GM12878 (cell line): ENCODE results near the gene MYOD1. TPM values are rescaled to one million over a fixed set of nuclear protein-coding genes. Genes with fewer than 3 reads are reported as not detected.

Experiments used
- ATAC-seq: fragments of 200-7000 bp; cut with Tn5 transposase; 3 replicates; pipeline ENCODE4 v1.9.1; 2020; ENCODE audit warnings: mild to moderate bottlenecking, moderate library complexity
- BruUV-seq: library from RNA; stranded (reverse); fragments of 400-500 nt; replicated peaks from 2 replicates; lab custom pipeline; 2021; lab: Mats Ljungman, UMichigan
- CTCF ChIA-PET: fragments of 300-600 bp; sonication (Branson Sonifier 250); formaldehyde crosslinking; extraction: SDS; loops from one replicate; lab custom pipeline; 2021; ENCODE audit warnings: inconsistent platforms; lab: Yijun Ruan, JAX
- POLR2A ChIA-PET: fragments of 350-600 bp; formaldehyde crosslinking; extraction: SDS; loops from one replicate; lab custom pipeline; 2021; ENCODE audit warnings: inconsistent platforms; lab: Charles Lee
- RAD21 ChIA-PET: fragments of 300-600 bp; sonication (Branson Sonifier 250); formaldehyde crosslinking; loops from one replicate; lab custom pipeline; 2023; ENCODE audit warnings: antibody characterized with exemption; ENCODE audit not compliant: unreplicated experiment; lab: Charles Lee
- SMC1A ChIA-PET: fragments of 300-600 bp; sonication (Branson Sonifier 250); formaldehyde crosslinking; loops from one replicate; lab custom pipeline; 2023; ENCODE audit not compliant: unreplicated experiment, uncharacterized antibody; lab: Charles Lee
- DNase-seq: peaks from one replicate; pipeline ENCODE4 v3.0.0-alpha.2; 2011; ENCODE audit warnings: low read depth, low spot score
- FAIRE-seq: peaks from 3 replicates; lab custom pipeline; 2011; peaks lifted over from hg19 to GRCh38; lab: Jason Lieb, UNC
- H2AFZ ChIP-seq: 2 replicates; pipeline ENCODE4 v1.6.0; 2011; ENCODE audit warnings: low read depth, low read length, control low read depth; ENCODE audit not compliant: control insufficient read depth
- H3K27ac ChIP-seq: 2 replicates; pipeline ENCODE4 v1.5.1; 2011; ENCODE audit warnings: control low read depth; ENCODE audit not compliant: control insufficient read depth, insufficient read depth
- H3K27me3 ChIP-seq, 2 experiments: replicated peaks in 1 of 2; 2 replicates each; pipeline versions ENCODE4 v1.6.0 to v1.6.1; 2011; ENCODE audit warnings: low read length in 1 of 2; ENCODE audit not compliant: control insufficient read depth in 2 of 2, insufficient read depth in 2 of 2
- H3K36me3 ChIP-seq, 2 experiments: 2 replicates each; pipeline ENCODE4 v1.5.1; 2011; ENCODE audit warnings: low read length in 1 of 2; ENCODE audit not compliant: control insufficient read depth in 2 of 2, insufficient read depth in 2 of 2
- H3K4me1 ChIP-seq: 2 replicates; pipeline ENCODE4 v1.6.1; 2011; ENCODE audit warnings: mild to moderate bottlenecking, low read length, moderate library complexity, mixed read lengths; ENCODE audit not compliant: control insufficient read depth, insufficient read depth
- H3K4me2 ChIP-seq: 2 replicates; pipeline ENCODE4 v1.6.0; 2011; ENCODE audit warnings: control low read depth; ENCODE audit not compliant: control insufficient read depth, insufficient read depth
- H3K4me3 ChIP-seq: fragments of 200-600 bp; sonication (generic); 2 replicates; pipeline ENCODE4 v1.5.1; 2016
- H3K79me2 ChIP-seq: 2 replicates; pipeline ENCODE4 v1.6.0; 2011; ENCODE audit warnings: low read length; ENCODE audit not compliant: control insufficient read depth, insufficient read depth
- H3K9ac ChIP-seq: 2 replicates; pipeline ENCODE4 v1.8.0; 2011; ENCODE audit warnings: low read length, control low read depth, mixed read lengths; ENCODE audit not compliant: control insufficient read depth, insufficient read depth
- H3K9me3 ChIP-seq: replicated peaks from 3 replicates; pipeline ENCODE4 v1.5.1; 2011; ENCODE audit warnings: mild to moderate bottlenecking, low read length; ENCODE audit not compliant: control insufficient read depth, insufficient read depth
- H4K20me1 ChIP-seq: 2 replicates; pipeline ENCODE4 v1.6.0; 2011; ENCODE audit not compliant: control insufficient read depth, insufficient read depth
- ATF2 ChIP-seq: IDR thresholded peaks from 2 replicates; pipeline ENCODE4 v1.6.1; 2012; ENCODE audit warnings: low read length, inconsistent platforms
- GABPA ChIP-seq: IDR thresholded peaks from 2 replicates; pipeline ENCODE4 v1.6.1; 2014; ENCODE audit warnings: antibody characterized with exemption, low read depth, mild to moderate bottlenecking, inconsistent platforms
- HDAC6 ChIP-seq: fragments of 200-600 bp; sonication (generic); IDR thresholded peaks from one replicate; pipeline ENCODE4 v1.8.0; 2017; ENCODE audit warnings: antibody characterized with exemption; ENCODE audit not compliant: unreplicated experiment
- HSF1 ChIP-seq: fragments of 150-350 bp; IDR thresholded peaks from 2 replicates; pipeline ENCODE4 v1.6.1; 2014; ENCODE audit warnings: mild to moderate bottlenecking, low read depth, low read length
- SKIL ChIP-seq: fragments of 450-650 bp; IDR thresholded peaks from 2 replicates; pipeline ENCODE4 v1.6.1; 2017; ENCODE audit warnings: mild to moderate bottlenecking, low read depth, inconsistent platforms; ENCODE audit not compliant: poor library complexity, severe bottlenecking
- STAT1 ChIP-seq: fragments of 450-650 bp; conservative IDR thresholded peaks from 2 replicates; pipeline ENCODE4 v1.6.1; 2014; ENCODE audit warnings: antibody characterized with exemption, mild to moderate bottlenecking
- WGBS: methylation state at CpG from one replicate; pipeline ENCODE4 v1.1.6; 2016; ENCODE audit warnings: low lambda C conversion rate; ENCODE audit not compliant: insufficient replicate concordance, insufficient coverage; ENCODE audit errors: missing lambda C conversion rate; 5-methylcytosine and 5-hydroxymethylcytosine counted together
- in situ Hi-C: fragments of 300-500 bp; cut with MboI; formaldehyde crosslinking; loops from 9 replicates; pipeline ENCODE4 v1.14.3; 2018; ENCODE audit warnings: mixed read lengths
- intact Hi-C: fragments of 100-400 bp; cut with micrococcal nuclease; formaldehyde crosslinking; loops from one replicate; pipeline ENCODE4 v1.14.2; 2022; ENCODE audit not compliant: unreplicated experiment
- polyA plus RNA-seq, 11 experiments: library from polyadenylated mRNA; depleted of rRNA in 4 of 11; unstranded in 6 of 11; stranded (reverse) in 5 of 11; fragments of >200 nt; fragmentation: Nextera tagmentation in 4 of 11; fragmentation: Illumina TruSeq in 1 of 11; extraction: Ambion mirVana in 4 of 11; extraction: Trizol in 1 of 11; gene quantifications; 1 replicate in 1 of 11; 2 replicates in 10 of 11; pipeline versions ENCODE4 v1.2.1 to v1.2.3, GENCODE V29; 2011 to 2016; ENCODE audit warnings: inconsistent platforms in 2 of 11, missing spikeins in 2 of 11, low read depth in 1 of 11
- total RNA-seq, 4 experiments: library from RNA; depleted of rRNA in 3 of 4; stranded (reverse); fragments of >200 nt in 3 of 4; fragmentation: Illumina TruSeq in 1 of 4; extraction: Trizol in 1 of 4; gene quantifications; 2 replicates each; pipeline versions ENCODE4 v1.2.1 to v1.2.3, GENCODE V29; 2013 to 2021

MYOD1 gene
- total and polyA plus RNA-seq, 10 of the 15 experiments (the other 5 are each of a cell fraction or from before 2014, with no cell fraction given): not detected

- Histone ChIP-seq H2AFZ (no peak overlapping the region), H3K79me2 (no peaks in the 10 kb centered on the region), H3K27me3 (no peaks in the 10 kb centered on the region), H3K4me3 (no peak overlapping the region), H4K20me1 (no peaks in the 10 kb centered on the region), H3K36me3 (no peaks in the 10 kb centered on the region), H3K27ac (no peak overlapping the region), H3K4me1 (no peaks in the 10 kb centered on the region), H3K4me2 (no peak overlapping the region), H3K9ac (no peak overlapping the region), H3K9me3 (no peaks in the 10 kb centered on the region)
- RAD21 ChIA-PET: no interaction called here
- CTCF ChIA-PET: no interaction called here
- POLR2A ChIA-PET: no interaction called here
- intact Hi-C loops: no loop called here
- ATAC-seq: no peak
- no peak for DNase-seq
- SMC1A ChIA-PET: no interaction called here
- FAIRE-seq: no peak
- 45% methylated on average over 13 of the region's 13 CpGs for WGBS
- no TSS peak for BruUV-seq
- in situ Hi-C loops: no loop called here
- no peak for TF ChIP-seq ATF2
- no peak for TF ChIP-seq STAT1
- TF ChIP-seq GABPA: no peak
- TF ChIP-seq HSF1: no peak
- TF ChIP-seq SKIL: no peak
- TF ChIP-seq HDAC6: no peak
These were observed 46.1 kb downstream of the MYOD1 start for GRCh38 chr11:17765356-17766072.
